ENCODE measurements around the gene ATP6V1F. TPM values are rescaled to one million over a fixed set of nuclear protein-coding genes. Genes with fewer than 3 reads are reported as not detected.

ATP6V1F gene
- polyA plus RNA-seq, 1 donor (not counting 4 experiments of a cell fraction or from before 2014, with no cell fraction given): 263 TPM

- H3K4me1 ChIP-seq (ENCODE audit: control insufficient read depth, extremely low read depth, insufficient read depth, low read length): no peaks in the 10 kb centered on the region
- FAIRE-seq: no peak
- H2AFZ ChIP-seq (ENCODE audit: control insufficient read depth, low read length): no peak overlapping the region
- H3K27me3 ChIP-seq (ENCODE audit: control insufficient read depth, extremely low read depth, insufficient read depth, low read length): no peaks in the 10 kb centered on the region
- TF ChIP-seq EZH2 (IDR thresholded peaks at IDR 0.05; ENCODE audit: low read length) (no peak), CTCF (optimal IDR thresholded peaks at IDR 0.05 in 1 of 3, IDR thresholded peaks at IDR 0.05 in 1 of 3, conservative IDR thresholded peaks at IDR 0.05 in 1 of 3; ENCODE audit: extremely low read depth in 1 of 3, insufficient read depth in 2 of 3, low read length in 3 of 3) (no peak)
- no peaks in the 10 kb centered on the region for H3K9me3 ChIP-seq (ENCODE audit: control insufficient read depth, low read depth, low read length)
- no peak overlapping the region for H3K9ac ChIP-seq (ENCODE audit: control insufficient read depth, extremely low read depth, insufficient read depth, low read length)
- H3K4me3 ChIP-seq (ENCODE audit: control insufficient read depth in 2 of 3, extremely low read depth in 1 of 3, insufficient read depth in 2 of 3, low read depth in 1 of 3, low read length in 3 of 3): no peak overlapping the region
- no peaks in the 10 kb centered on the region for H3K9me1 ChIP-seq (ENCODE audit: control insufficient read depth, extremely low read depth, insufficient read depth, low read length)
- dilution Hi-C loops (cut with MboI; ENCODE audit: extremely low pct_ligation_motif_present, low sequenced_read_pairs): no loop called here
- no peaks in the 10 kb centered on the region for H3K79me2 ChIP-seq (ENCODE audit: control insufficient read depth, insufficient read depth, low read length)
- H3K36me3 ChIP-seq (ENCODE audit: control insufficient read depth in 2 of 2, extremely low read depth in 1 of 2, insufficient read depth in 2 of 2, low read length in 2 of 2): no peaks in the 10 kb centered on the region
- no peak for DNase-seq (ENCODE audit: low read depth, low spot score)
- no peak overlapping the region for H3K27ac ChIP-seq (ENCODE audit: control insufficient read depth, insufficient read depth, low read length)
- no peaks in the 10 kb centered on the region for H4K20me1 ChIP-seq (ENCODE audit: control insufficient read depth, extremely low read depth, insufficient read depth, low read length)
- no peak overlapping the region for H3K4me2 ChIP-seq (ENCODE audit: control insufficient read depth, extremely low read depth, insufficient read depth, low read depth, low read length)
These were observed 18.6 kb upstream of the ATP6V1F start for GRCh38 chr7:128843938-128844621.

DNA sequence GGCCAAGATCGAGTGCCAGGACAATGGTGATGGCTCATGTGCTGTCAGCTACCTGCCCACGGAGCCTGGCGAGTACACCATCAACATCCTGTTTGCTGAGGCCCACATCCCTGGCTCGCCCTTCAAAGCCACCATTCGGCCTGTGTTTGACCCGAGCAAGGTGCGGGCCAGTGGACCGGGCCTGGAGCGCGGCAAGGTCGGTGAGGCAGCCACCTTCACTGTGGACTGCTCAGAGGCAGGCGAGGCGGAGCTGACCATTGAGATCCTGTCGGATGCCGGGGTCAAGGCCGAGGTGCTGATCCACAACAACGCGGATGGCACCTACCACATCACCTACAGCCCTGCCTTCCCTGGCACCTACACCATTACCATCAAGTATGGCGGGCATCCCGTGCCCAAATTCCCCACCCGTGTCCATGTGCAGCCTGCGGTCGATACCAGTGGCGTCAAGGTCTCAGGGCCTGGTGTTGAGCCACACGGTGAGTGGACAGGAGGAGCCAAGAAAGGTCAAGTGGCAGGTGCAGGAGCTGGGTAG is 17.8 kb upstream of the ATP6V1F start:
- H3K36me3 ChIP-seq (ENCODE audit: control insufficient read depth in 2 of 2, extremely low read depth in 1 of 2, insufficient read depth in 2 of 2, low read length in 2 of 2): no peaks in the 10 kb centered on the region
- H4K20me1 ChIP-seq (ENCODE audit: control insufficient read depth, extremely low read depth, insufficient read depth, low read length): no peaks in the 10 kb centered on the region
- no peaks in the 10 kb centered on the region for H3K27me3 ChIP-seq (ENCODE audit: control insufficient read depth, extremely low read depth, insufficient read depth, low read length)
- no peak for TF ChIP-seq EZH2 (IDR thresholded peaks at IDR 0.05; ENCODE audit: low read length)
- no peak for TF ChIP-seq CTCF (optimal IDR thresholded peaks at IDR 0.05 in 1 of 3, IDR thresholded peaks at IDR 0.05 in 1 of 3, conservative IDR thresholded peaks at IDR 0.05 in 1 of 3; ENCODE audit: extremely low read depth in 1 of 3, insufficient read depth in 2 of 3, low read length in 3 of 3)
- H3K79me2 ChIP-seq (ENCODE audit: control insufficient read depth, insufficient read depth, low read length): no peaks in the 10 kb centered on the region
- dilution Hi-C loops (cut with MboI; ENCODE audit: extremely low pct_ligation_motif_present, low sequenced_read_pairs): no loop called here
- no peaks in the 10 kb centered on the region for H3K9me1 ChIP-seq (ENCODE audit: control insufficient read depth, extremely low read depth, insufficient read depth, low read length)
- no peak overlapping the region for H3K27ac ChIP-seq (ENCODE audit: control insufficient read depth, insufficient read depth, low read length)
- no peaks in the 10 kb centered on the region for H3K4me1 ChIP-seq (ENCODE audit: control insufficient read depth, extremely low read depth, insufficient read depth, low read length)
- H3K4me2 ChIP-seq (ENCODE audit: control insufficient read depth, extremely low read depth, insufficient read depth, low read depth, low read length): no peak overlapping the region
- H3K9ac ChIP-seq (ENCODE audit: control insufficient read depth, extremely low read depth, insufficient read depth, low read length): no peak overlapping the region
- no peak overlapping the region for H3K4me3 ChIP-seq (ENCODE audit: control insufficient read depth in 2 of 3, extremely low read depth in 1 of 3, insufficient read depth in 2 of 3, low read depth in 1 of 3, low read length in 3 of 3)
- no peak for FAIRE-seq
- DNase-seq (ENCODE audit: low read depth, low spot score): no peak
- H3K9me3 ChIP-seq (ENCODE audit: control insufficient read depth, low read depth, low read length): no peaks in the 10 kb centered on the region
- no peak overlapping the region for H2AFZ ChIP-seq (ENCODE audit: control insufficient read depth, low read length)
